Thoracic aorta (tissue), 2 donors: Measurements from ENCODE around the gene GPM6B. TPM values are rescaled to one million over a fixed set of nuclear protein-coding genes. Genes with fewer than 3 reads are reported as not detected.

Source experiments
- ATAC-seq: fragments of 150-250 bp; one replicate; pipeline ENCODE4 v1.8.0; 2017; ENCODE audit warnings: low read depth; ENCODE audit not compliant: insufficient number of reproducible peaks, low FRiP score
- DNase-seq: peaks from one replicate; pipeline ENCODE4 v3.0.0-alpha.2; 2020; ENCODE audit warnings: low spot score
- H3K27ac ChIP-seq, 2 donors: fragments of 200-600 bp; sonication (generic); 1 replicate in 1 of 2; 2 replicates in 1 of 2; pipeline ENCODE4 v1.5.1; 2016; ENCODE audit warnings: mild to moderate bottlenecking in 2 of 2, moderate library complexity in 2 of 2
- H3K27me3 ChIP-seq: fragments of 200-600 bp; sonication (generic); replicated peaks from 2 replicates; pipeline ENCODE4 v1.6.0; 2016; ENCODE audit warnings: mild to moderate bottlenecking; ENCODE audit not compliant: insufficient read depth
- H3K36me3 ChIP-seq: fragments of 200-600 bp; sonication (generic); one replicate; pipeline ENCODE4 v1.5.1; 2016
- H3K4me1 ChIP-seq, 2 donors: fragments of 200-600 bp; sonication (generic); 1 replicate in 1 of 2; 2 replicates in 1 of 2; pipeline versions ENCODE4 v1.5.1 to v1.6.0; 2016; ENCODE audit warnings: low read depth in 2 of 2, mild to moderate bottlenecking in 1 of 2; ENCODE audit not compliant: control insufficient read depth in 1 of 2
- H3K4me3 ChIP-seq: fragments of 200-600 bp; sonication (generic); 2 replicates; pipeline ENCODE4 v1.5.1; 2016; ENCODE audit warnings: mild to moderate bottlenecking
- H3K9me3 ChIP-seq: fragments of 200-600 bp; sonication (generic); 2 replicates; pipeline ENCODE4 v1.5.1; 2016
- CTCF ChIP-seq: fragments of 200-600 bp; sonication (generic); IDR thresholded peaks from one replicate; pipeline ENCODE4 v1.5.1; 2019; ENCODE audit warnings: antibody characterized with exemption
- total RNA-seq, 2 donors: library from RNA; depleted of rRNA; stranded (reverse); fragments of >200 nt; gene quantifications; one replicate each; pipeline versions ENCODE4 v1.1.0 to v1.2.3, GENCODE V29; 2016

GPM6B gene
- total RNA-seq, 2 donors from 2014 or later: 23.7 to 33.7 TPM

GRCh38 chrX:13855689-13856450 lies 39.0 kb upstream of the GPM6B start:
- Histone ChIP-seq H3K27me3 (no peaks in the 10 kb centered on the region), H3K36me3 (no peaks in the 10 kb centered on the region), H3K4me1 (no peaks in the 10 kb centered on the region), H3K27ac (no peak overlapping the region), H3K4me3 (no peak overlapping the region), H3K9me3 (no peaks in the 10 kb centered on the region)
- no peak for TF ChIP-seq CTCF
- ATAC-seq (no peak), DNase-seq (no peak)

GRCh38 chrX:13854003-13854402 lies 37.1 kb upstream of the GPM6B start:
- H3K36me3 ChIP-seq: no peaks in the 10 kb centered on the region
- no peaks in the 10 kb centered on the region for H3K9me3 ChIP-seq
- DNase-seq (no peak), ATAC-seq (no peak)
- no peak overlapping the region for H3K4me3 ChIP-seq
- no peak overlapping the region for H3K27ac ChIP-seq
- no peak for TF ChIP-seq CTCF
- H3K4me1 ChIP-seq: no peaks in the 10 kb centered on the region
- no peaks in the 10 kb centered on the region for H3K27me3 ChIP-seq

GRCh38 chrX:13852001-13852695 lies 35.3 kb upstream of the GPM6B start:
- Histone ChIP-seq H3K27ac (no peak overlapping the region), H3K4me3 (no peak overlapping the region), H3K36me3 (no peaks in the 10 kb centered on the region), H3K9me3 (no peaks in the 10 kb centered on the region), H3K4me1 (no peaks in the 10 kb centered on the region), H3K27me3 (no peaks in the 10 kb centered on the region)
- no peak for ATAC-seq
- no peak for DNase-seq
- TF ChIP-seq CTCF: no peak

- TF ChIP-seq CTCF: no peak
- ATAC-seq (no peak), DNase-seq (no peak)
- no peaks in the 10 kb centered on the region for H3K36me3 ChIP-seq
- H3K4me3 ChIP-seq: no peak overlapping the region
- no peaks in the 10 kb centered on the region for H3K27me3 ChIP-seq
- no peaks in the 10 kb centered on the region for H3K4me1 ChIP-seq
- H3K9me3 ChIP-seq: no peaks in the 10 kb centered on the region
- no peak overlapping the region for H3K27ac ChIP-seq
These were observed 29.0 kb upstream of the GPM6B start for GRCh38 chrX:13845721-13846378.

- Histone ChIP-seq H3K27ac (no peak overlapping the region), H3K4me3 (no peak overlapping the region), H3K36me3 (no peaks in the 10 kb centered on the region), H3K9me3 (no peaks in the 10 kb centered on the region), H3K4me1 (no peaks in the 10 kb centered on the region), H3K27me3 (no peaks in the 10 kb centered on the region)
- ATAC-seq (no peak), DNase-seq (no peak)
- no peak for TF ChIP-seq CTCF
These were observed 26.3 kb upstream of the GPM6B start for GRCh38 chrX:13843150-13843721.
